OCI-LY1 (cell line): ENCODE measurements around the gene FBLIM1.

Source experiments
- H2AFZ ChIP-seq: fragments of 200-600 bp; sonication (generic), shearing (Covaris generic); 2 replicates; pipeline ENCODE4 v1.6.0; 2014; ENCODE audit warnings: antibody characterized with exemption, mild to moderate bottlenecking, low read length
- H3F3A ChIP-seq: fragments of 200-600 bp; sonication (generic), shearing (Covaris generic); 2 replicates; pipeline ENCODE4 v1.6.0; 2014; ENCODE audit warnings: mild to moderate bottlenecking, antibody characterized with exemption, low read length, moderate library complexity; ENCODE audit not compliant: insufficient read depth
- H3K27ac ChIP-seq: fragments of 200-600 bp; sonication (generic); 2 replicates; pipeline ENCODE4 v1.5.1; 2014; ENCODE audit warnings: low read length, mixed run types, mild to moderate bottlenecking, low read depth; ENCODE audit not compliant: poor library complexity, severe bottlenecking
- H3K27me3 ChIP-seq: fragments of 200-600 bp; sonication (generic); 2 replicates; pipeline ENCODE4 v1.6.0; 2014; ENCODE audit warnings: antibody characterized with exemption, mild to moderate bottlenecking, low read length, moderate library complexity; ENCODE audit not compliant: insufficient read depth
- H3K36me3 ChIP-seq: fragments of 200-600 bp; sonication (generic); 2 replicates; pipeline ENCODE4 v1.6.1; 2014; ENCODE audit warnings: mild to moderate bottlenecking, antibody characterized with exemption, low read length, moderate library complexity, mixed read lengths; ENCODE audit not compliant: insufficient read depth
- H3K4me1 ChIP-seq: fragments of 200-600 bp; sonication (generic); 2 replicates; pipeline ENCODE4 v1.5.1; 2014; ENCODE audit warnings: mild to moderate bottlenecking, low read length, moderate library complexity; ENCODE audit not compliant: insufficient read depth, severe bottlenecking
- H3K4me2 ChIP-seq: fragments of 200-600 bp; sonication (generic), shearing (Covaris generic); 2 replicates; pipeline ENCODE4 v1.6.1; 2014; ENCODE audit warnings: low read length
- H3K4me3 ChIP-seq: fragments of 200-600 bp; sonication (generic); 2 replicates; pipeline ENCODE4 v1.5.1; 2014; ENCODE audit warnings: low read length, low read depth, mild to moderate bottlenecking, mixed read lengths; ENCODE audit not compliant: poor library complexity, severe bottlenecking
- H3K79me2 ChIP-seq: fragments of 200-600 bp; shearing (Covaris generic); 2 replicates; pipeline ENCODE4 v1.6.1; 2016; ENCODE audit warnings: mixed run types, low read length, mixed read lengths; ENCODE audit not compliant: insufficient read depth
- H3K9ac ChIP-seq: fragments of 200-600 bp; sonication (generic), shearing (Covaris generic); 2 replicates; pipeline ENCODE4 v1.6.1; 2014; ENCODE audit warnings: mild to moderate bottlenecking, low read length, mixed read lengths
- H3K9me2 ChIP-seq: fragments of 200-600 bp; sonication (generic), shearing (Covaris generic); 2 replicates; pipeline ENCODE4 v1.6.1; 2014; ENCODE audit warnings: low read depth, mild to moderate bottlenecking, low read length, mixed read lengths
- H3K9me3 ChIP-seq: fragments of 200-600 bp; shearing (Covaris generic); 2 replicates; pipeline ENCODE4 v1.6.1; 2014; ENCODE audit warnings: low read length, mixed read lengths
- H4K20me1 ChIP-seq: fragments of 200-600 bp; sonication (generic), shearing (Covaris generic); 2 replicates; pipeline ENCODE4 v1.6.0; 2016; ENCODE audit warnings: mild to moderate bottlenecking, low read length; ENCODE audit not compliant: insufficient read depth
- CTCF ChIP-seq: fragments of 200-600 bp; sonication (generic), shearing (Covaris generic); IDR thresholded peaks from 2 replicates; pipeline ENCODE4 v1.5.1; 2017; ENCODE audit warnings: mild to moderate bottlenecking, antibody characterized with exemption, low read length, moderate library complexity, mixed read lengths
- EZH2 ChIP-seq: fragments of 200-600 bp; sonication (generic), shearing (Covaris generic); IDR thresholded peaks from 2 replicates; pipeline ENCODE4 v1.8.0; 2017; ENCODE audit warnings: borderline replicate concordance, mixed run types, mild to moderate bottlenecking, antibody characterized with exemption, low read length, moderate library complexity, mixed read lengths

The FBLIM1 gene

GRCh38 chr1:15799928-15800835 is 41.6 kb downstream of the FBLIM1 start:
- Histone ChIP-seq H3K4me1 (no peaks in the 10 kb centered on the region), H3K4me2 (no peak overlapping the region), H3F3A (no peaks in the 10 kb centered on the region), H3K79me2 (no peaks in the 10 kb centered on the region), H3K9me3 (no peaks in the 10 kb centered on the region), H2AFZ (no peak overlapping the region), H4K20me1 (no peaks in the 10 kb centered on the region), H3K27me3 (peaks cover 8% of the 10 kb centered on the region), H3K9ac (no peak overlapping the region), H3K9me2 (no peaks in the 10 kb centered on the region), H3K27ac (no peak overlapping the region), H3K36me3 (no peaks in the 10 kb centered on the region), H3K4me3 (no peak overlapping the region)
- TF ChIP-seq CTCF, result no peak
- TF ChIP-seq EZH2, result no peak

GRCh38 chr1:15802234-15802965 is 43.8 kb downstream of the FBLIM1 start:
- Histone ChIP-seq H3K4me3 (no peak overlapping the region), H3K36me3 (no peaks in the 10 kb centered on the region), H3K9me2 (no peaks in the 10 kb centered on the region), H3F3A (no peaks in the 10 kb centered on the region), H4K20me1 (no peaks in the 10 kb centered on the region), H3K4me2 (no peak overlapping the region), H3K27me3 (peaks cover 8% of the 10 kb centered on the region), H3K27ac (no peak overlapping the region), H2AFZ (no peak overlapping the region), H3K9ac (no peak overlapping the region), H3K4me1 (no peaks in the 10 kb centered on the region), H3K79me2 (no peaks in the 10 kb centered on the region), H3K9me3 (no peaks in the 10 kb centered on the region)
- TF ChIP-seq EZH2 (no peak), CTCF (no peak)

- Histone ChIP-seq H3K4me2 (no peak overlapping the region), H3K4me1 (no peaks in the 10 kb centered on the region), H3K9me2 (no peaks in the 10 kb centered on the region), H3K36me3 (no peaks in the 10 kb centered on the region; the same call in 1 of the 2 replicates), H3K9ac (no peak overlapping the region), H3K4me3 (no peak overlapping the region), H2AFZ (no peak overlapping the region), H3K27me3 (peaks cover 8% of the 10 kb centered on the region), H3K79me2 (no peaks in the 10 kb centered on the region), H3F3A (no peaks in the 10 kb centered on the region), H3K9me3 (no peaks in the 10 kb centered on the region), H4K20me1 (no peaks in the 10 kb centered on the region), H3K27ac (no peak overlapping the region)
- TF ChIP-seq CTCF (peak; percentile 64; the same call in 1 of the 2 replicates), EZH2 (no peak)
Observed at GRCh38 chr1:15803380-15803779, 44.8 kb downstream of the FBLIM1 start.
